BJ (cell line): ENCODE data around the gene PLXNA2. TPM values are rescaled to one million over a fixed set of nuclear protein-coding genes. Genes with fewer than 3 reads are reported as not detected.

Experiments
- CTCF ChIA-PET: fragments of 350-600 bp; formaldehyde crosslinking; extraction: SDS; loops from one replicate; lab custom pipeline; 2021; ENCODE audit warnings: antibody characterized with exemption, inconsistent platforms; lab: Yijun Ruan, JAX
- POLR2A ChIA-PET: fragments of 300-600 bp; sonication (Branson Sonifier 250); formaldehyde crosslinking; extraction: SDS; loops from one replicate; lab custom pipeline; 2021; ENCODE audit warnings: antibody characterized with exemption; lab: Charles Lee
- DNase-seq: peaks from one replicate; pipeline ENCODE4 v3.0.0-alpha.2; 2011; ENCODE audit warnings: low read depth
- H3K27me3 ChIP-seq: 2 replicates; pipeline ENCODE4 v1.6.0; 2011; ENCODE audit warnings: low read length; ENCODE audit not compliant: control insufficient read depth, insufficient read depth
- H3K36me3 ChIP-seq: 2 replicates; pipeline ENCODE4 v1.5.1; 2011; ENCODE audit warnings: low read length; ENCODE audit not compliant: control insufficient read depth, insufficient read depth
- H3K4me3 ChIP-seq: 2 replicates; pipeline ENCODE4 v1.5.1; 2011; ENCODE audit warnings: low read depth, mild to moderate bottlenecking, control low read depth, low read length
- CTCF ChIP-seq: IDR thresholded peaks from 2 replicates; pipeline ENCODE4 v1.5.1; 2011; ENCODE audit warnings: low read depth, mild to moderate bottlenecking, control low read depth, inconsistent platforms, low read length, moderate library complexity; ENCODE audit not compliant: insufficient read depth
- polyA plus RNA-seq: library from polyadenylated mRNA; depleted of rRNA; stranded (reverse); fragments of >200 nt; gene quantifications from 2 replicates; pipeline ENCODE4 v1.2.3, GENCODE V29; 2011

The PLXNA2 gene
- polyA plus RNA-seq, 1 experiment: 2.7 TPM

DNA sequence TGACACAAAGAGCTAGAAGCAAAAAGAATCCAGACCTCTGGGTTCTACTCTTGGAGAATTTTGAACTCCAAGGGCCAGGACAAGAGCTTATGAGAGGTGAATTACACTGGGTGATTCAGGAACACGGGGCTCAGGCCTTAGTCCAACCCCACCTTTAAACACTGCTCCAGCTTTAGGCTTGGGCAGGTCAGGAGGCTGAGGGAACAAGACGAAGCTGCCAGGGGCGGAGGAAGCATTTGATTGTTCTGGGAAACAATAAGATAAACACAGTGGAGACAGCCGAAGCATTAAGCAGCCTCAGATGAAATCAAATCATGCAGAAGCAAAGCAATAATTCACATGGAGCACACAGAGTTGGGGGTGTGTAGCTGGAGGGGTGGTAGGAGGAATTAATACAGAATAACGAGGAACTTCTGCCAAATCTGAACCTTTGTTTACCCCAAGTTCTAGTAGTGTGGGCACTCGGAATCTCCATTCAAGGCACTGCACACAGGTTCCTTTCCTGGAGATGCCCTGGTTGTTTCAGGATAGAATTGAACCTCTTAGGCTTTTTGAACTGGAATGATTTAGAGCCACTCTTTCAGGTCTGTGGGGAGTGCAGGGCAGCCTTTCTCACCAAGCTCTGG lies 93.2 kb downstream of the PLXNA2 start:
- no peak for TF ChIP-seq CTCF
- Histone ChIP-seq H3K4me3 (no peak overlapping the region), H3K27me3 (no peaks in the 10 kb centered on the region), H3K36me3 (no peaks in the 10 kb centered on the region)
- CTCF ChIA-PET: interaction anchor here (0.7 to 2.5 kb wide), 7 partner anchors 11 to 129 kb away, joined by 3 to 12 read pairs (median 3); partner anchors contain the start of gene PLXNA2
- POLR2A ChIA-PET: no interaction called here
- no peak for DNase-seq

- Histone ChIP-seq H3K4me3 (no peak overlapping the region), H3K27me3 (no peaks in the 10 kb centered on the region), H3K36me3 (no peaks in the 10 kb centered on the region)
- ChIA-PET CTCF (interaction anchor here (0.8 to 1.4 kb wide), 5 partner anchors 17 to 128 kb away, joined by 3 to 6 read pairs (median 3); partner anchors contain the start of gene PLXNA2), POLR2A (no interaction called here)
- DNase-seq: no peak
- no peak for TF ChIP-seq CTCF
Measured at GRCh38 chr1:208149776-208150514, 94.2 kb downstream of the PLXNA2 start.

GRCh38 chr1:208149213-208149612 lies 95.0 kb downstream of the PLXNA2 start:
- Histone ChIP-seq H3K4me3 (no peak overlapping the region), H3K36me3 (no peaks in the 10 kb centered on the region), H3K27me3 (no peaks in the 10 kb centered on the region)
- ChIA-PET POLR2A (no interaction called here), CTCF (interaction anchor here (1.3 to 1.4 kb wide), 2 partner anchors 17 to 128 kb away, joined by 3 to 6 read pairs; no protein-coding TSS in a partner anchor)
- TF ChIP-seq CTCF: no peak
- DNase-seq: no peak

DNA sequence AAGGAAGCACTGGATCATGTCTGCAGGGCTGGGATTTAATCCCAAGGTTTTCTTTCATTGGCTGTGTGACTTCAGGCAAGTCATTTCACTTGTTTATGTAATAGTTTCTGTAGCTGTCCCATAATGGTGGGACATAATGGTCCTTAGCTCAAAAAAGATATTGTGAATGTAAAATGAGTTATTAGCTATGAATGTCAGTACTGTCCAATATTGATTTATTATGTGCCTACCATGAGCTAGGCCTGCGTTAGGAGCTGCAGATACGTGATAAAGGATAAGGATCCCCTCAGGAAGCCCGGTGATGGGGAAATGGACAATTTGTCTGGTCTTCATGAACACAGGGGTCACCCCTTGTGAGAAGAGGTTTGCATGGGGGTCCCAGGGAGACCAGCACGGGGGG lies 95.8 kb downstream of the PLXNA2 start:
- POLR2A ChIA-PET: no interaction called here
- Histone ChIP-seq H3K27me3 (no peaks in the 10 kb centered on the region), H3K4me3 (no peak overlapping the region), H3K36me3 (no peaks in the 10 kb centered on the region)
- CTCF ChIA-PET: interaction anchor here (0.8 to 1.7 kb wide), 4 partner anchors 13 to 93 kb away, joined by 3 to 5 read pairs (median 4); no protein-coding TSS in a partner anchor
- DNase-seq: no peak
- TF ChIP-seq CTCF: no peak

DNA sequence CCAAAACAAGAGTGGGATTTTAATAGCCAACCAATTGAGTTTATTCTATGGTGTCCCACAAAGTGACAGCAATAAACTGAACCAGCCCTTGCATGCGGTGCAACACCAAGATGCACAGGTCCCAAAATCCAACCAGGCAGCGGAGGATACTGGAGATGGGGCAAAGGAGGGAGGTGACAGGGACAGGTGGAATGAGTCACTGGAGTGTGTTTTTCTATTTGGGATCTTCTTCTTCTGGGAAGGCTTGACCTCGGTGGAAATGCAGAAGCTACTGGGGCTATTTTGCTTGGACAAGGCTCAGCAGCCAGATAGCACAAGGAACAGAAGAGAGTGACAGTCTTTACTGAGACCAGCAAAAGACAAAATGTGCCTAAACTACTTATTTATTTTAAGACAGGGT lies 97.5 kb downstream of the PLXNA2 start:
- Histone ChIP-seq H3K4me3 (no peak overlapping the region), H3K36me3 (no peaks in the 10 kb centered on the region; the same call in 1 of the 2 replicates), H3K27me3 (no peaks in the 10 kb centered on the region)
- CTCF ChIA-PET: interaction anchor here (0.7 to 2.7 kb wide), 5 partner anchors 11 to 566 kb away, joined by 3 to 8 read pairs (median 3); no protein-coding TSS in a partner anchor
- DNase-seq: no peak
- TF ChIP-seq CTCF: no peak
- POLR2A ChIA-PET: no interaction called here
